GM18873 (cell line): ENCODE data around the gene KBTBD3.

Experiments
- ATAC-seq: cut with Tn5 transposase; IDR thresholded peaks from one replicate; pipeline ENCODE4 v1.9.1; 2021; ENCODE audit warnings: mild to moderate bottlenecking, moderate library complexity, moderate number of reproducible peaks; ENCODE audit not compliant: unreplicated experiment, low FRiP score

The KBTBD3 gene

GRCh38 chr11:106076919-106077608 lies at the start of gene KBTBD3:
TSS of gene KBTBD3 (minus strand) at chr11:106077347. CDS start at chr11:106059097, 18,250 bp downstream.
- ATAC-seq, result peak; percentile 97

- ATAC-seq, result no peak
These were observed 44.6 kb upstream of the KBTBD3 start for GRCh38 chr11:106121570-106122320.

- no peak for ATAC-seq
These were observed 28.8 kb upstream of the KBTBD3 start for GRCh38 chr11:106105986-106106385.

- ATAC-seq, result no peak
These were observed 24.7 kb upstream of the KBTBD3 start for GRCh38 chr11:106101819-106102218.

- no peak for ATAC-seq
These were observed 24.2 kb upstream of the KBTBD3 start for GRCh38 chr11:106101370-106101769.

- ATAC-seq, result no peak
These were observed 21.9 kb upstream of the KBTBD3 start for GRCh38 chr11:106098893-106099553.

- no peak for ATAC-seq
These were observed 15.3 kb upstream of the KBTBD3 start for GRCh38 chr11:106092446-106092845.

GRCh38 chr11:106091480-106092123 lies 14.5 kb upstream of the KBTBD3 start:
- ATAC-seq, result peak; percentile 99

- ATAC-seq, result no peak
These were observed 11.7 kb upstream of the KBTBD3 start for GRCh38 chr11:106088896-106089295.

GRCh38 chr11:106087815-106088435 lies 10.8 kb upstream of the KBTBD3 start:
- ATAC-seq, result no peak

GRCh38 chr11:106086850-106087249 lies 9.7 kb upstream of the KBTBD3 start:
- ATAC-seq, result no peak

GRCh38 chr11:106086135-106086534 lies 9.0 kb upstream of the KBTBD3 start:
- ATAC-seq, result no peak

GRCh38 chr11:106082096-106082495 lies 4.9 kb upstream of the KBTBD3 start:
- ATAC-seq, result no peak

GRCh38 chr11:106077609-106078455 lies 685 bp upstream of the KBTBD3 start, which contains the start of gene AASDHPPT:
TSS of gene AASDHPPT (plus strand) at chr11:106077662. CDS start at chr11:106077711, 49 bp downstream.
- peak; percentile 12 for ATAC-seq

GRCh38 chr11:106076171-106076918 lies 802 bp downstream of the KBTBD3 start:
- ATAC-seq, result no peak

GRCh38 chr11:106072804-106073203 lies 4.3 kb downstream of the KBTBD3 start:
- no peak for ATAC-seq

- no peak for ATAC-seq
These were observed 6.5 kb downstream of the KBTBD3 start for GRCh38 chr11:106070606-106071005.

- ATAC-seq, result no peak
These were observed 14.1 kb downstream of the KBTBD3 start for GRCh38 chr11:106063009-106063408.
